AG10803 (cell line): ENCODE data around the gene ARID1B.

Experiments used
- DNase-seq: peaks from one replicate; pipeline ENCODE4 v3.0.0; 2010; ENCODE audit warnings: low read depth
- H3K4me3 ChIP-seq: 2 replicates; pipeline ENCODE4 v1.5.1; 2011; ENCODE audit warnings: mild to moderate bottlenecking, low read length, control low read depth
- CTCF ChIP-seq: conservative IDR thresholded peaks from 2 replicates; pipeline ENCODE4 v1.5.1; 2011; ENCODE audit warnings: mild to moderate bottlenecking, low read length, control low read depth, inconsistent platforms

ARID1B gene

GRCh38 chr6:156912431-156912830 lies 135.3 kb downstream of the ARID1B start:
- DNase-seq, result no peak
- TF ChIP-seq CTCF, result no peak
- H3K4me3 ChIP-seq, result no peak overlapping the region

GRCh38 chr6:156914181-156914580 lies 137.0 kb downstream of the ARID1B start:
- H3K4me3 ChIP-seq, result no peak overlapping the region
- no peak for TF ChIP-seq CTCF
- DNase-seq, result no peak

GRCh38 chr6:156916130-156916801 lies 139.1 kb downstream of the ARID1B start:
- no peak for TF ChIP-seq CTCF
- no peak overlapping the region for H3K4me3 ChIP-seq
- no peak for DNase-seq

GRCh38 chr6:156917213-156917612 lies 140.0 kb downstream of the ARID1B start:
- DNase-seq, result no peak
- no peak overlapping the region for H3K4me3 ChIP-seq
- TF ChIP-seq CTCF, result no peak

- no peak for DNase-seq
- H3K4me3 ChIP-seq, result no peak overlapping the region
- no peak for TF ChIP-seq CTCF
Observed at GRCh38 chr6:156918647-156919046, 141.5 kb downstream of the ARID1B start.

GRCh38 chr6:156919370-156919769 lies 142.2 kb downstream of the ARID1B start:
- no peak for DNase-seq
- TF ChIP-seq CTCF, result no peak
- no peak overlapping the region for H3K4me3 ChIP-seq

GRCh38 chr6:156919814-156920369 lies 142.7 kb downstream of the ARID1B start:
- no peak for TF ChIP-seq CTCF
- H3K4me3 ChIP-seq, result no peak overlapping the region
- DNase-seq, result no peak
